ENCODE results near the gene NSMCE4A. TPM values are rescaled to one million over a fixed set of nuclear protein-coding genes. Genes with fewer than 3 reads are reported as not detected.

Gene NSMCE4A
- total and polyA plus RNA-seq, 11 donors: 19.8 to 33.6 (median 25.8) TPM

DNA sequence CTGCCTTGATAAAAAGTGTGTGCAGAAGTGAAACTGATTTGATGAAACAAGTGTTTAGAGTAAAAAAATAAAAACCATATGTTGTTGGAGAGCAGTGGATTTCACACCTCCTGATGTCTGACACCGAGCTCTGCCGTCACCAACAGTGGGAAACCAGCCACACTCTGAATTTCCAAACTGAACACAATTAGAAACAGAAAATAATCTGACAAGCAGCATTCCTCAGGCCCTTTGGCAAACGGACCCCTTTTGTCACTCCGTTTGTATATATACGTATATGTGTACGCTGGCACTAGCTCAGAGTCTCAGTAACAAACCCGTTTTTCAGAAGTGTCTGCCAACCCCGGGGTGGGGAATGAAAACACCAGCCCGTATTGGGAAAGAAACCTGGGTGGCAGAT lies 46.4 kb upstream of the NSMCE4A start:
- Histone ChIP-seq H3K36me3 (peaks cover 0 to 25% (median 0%) of the 10 kb centered on the region in 9 donors), H3K4me3 (no peak overlapping the region), H3K9me3 (no peaks in the 10 kb centered on the region), H3K4me1 (peaks cover 0 to 37% (median 7%) of the 10 kb centered on the region in 12 donors), H3K27me3 (peaks cover 0 to 10% (median 0%) of the 10 kb centered on the region in 9 donors), H3K27ac (peak overlapping the region in 11 of 12 donors; percentile 17 to 87 (median 53))
- whole genome bisulfite sequencing, 4 donors: 28 to 39% (median 33%) methylated on average over 9 of the region's 9 CpGs
- ATAC-seq (peak; percentile 19 to 49 (median 40)), DNase-seq (no peak)
- TF ChIP-seq, protein P1, sequence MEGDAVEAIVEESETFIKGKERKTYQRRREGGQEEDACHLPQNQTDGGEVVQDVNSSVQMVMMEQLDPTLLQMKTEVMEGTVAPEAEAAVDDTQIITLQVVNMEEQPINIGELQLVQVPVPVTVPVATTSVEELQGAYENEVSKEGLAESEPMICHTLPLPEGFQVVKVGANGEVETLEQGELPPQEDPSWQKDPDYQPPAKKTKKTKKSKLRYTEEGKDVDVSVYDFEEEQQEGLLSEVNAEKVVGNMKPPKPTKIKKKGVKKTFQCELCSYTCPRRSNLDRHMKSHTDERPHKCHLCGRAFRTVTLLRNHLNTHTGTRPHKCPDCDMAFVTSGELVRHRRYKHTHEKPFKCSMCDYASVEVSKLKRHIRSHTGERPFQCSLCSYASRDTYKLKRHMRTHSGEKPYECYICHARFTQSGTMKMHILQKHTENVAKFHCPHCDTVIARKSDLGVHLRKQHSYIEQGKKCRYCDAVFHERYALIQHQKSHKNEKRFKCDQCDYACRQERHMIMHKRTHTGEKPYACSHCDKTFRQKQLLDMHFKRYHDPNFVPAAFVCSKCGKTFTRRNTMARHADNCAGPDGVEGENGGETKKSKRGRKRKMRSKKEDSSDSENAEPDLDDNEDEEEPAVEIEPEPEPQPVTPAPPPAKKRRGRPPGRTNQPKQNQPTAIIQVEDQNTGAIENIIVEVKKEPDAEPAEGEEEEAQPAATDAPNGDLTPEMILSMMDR (IDR thresholded peaks at IDR 0.05): no peak
- TF ChIP-seq POLR2A (IDR thresholded peaks at IDR 0.05): no peak
- intact Hi-C loops (cut with DNase I): no loop called here

DNA sequence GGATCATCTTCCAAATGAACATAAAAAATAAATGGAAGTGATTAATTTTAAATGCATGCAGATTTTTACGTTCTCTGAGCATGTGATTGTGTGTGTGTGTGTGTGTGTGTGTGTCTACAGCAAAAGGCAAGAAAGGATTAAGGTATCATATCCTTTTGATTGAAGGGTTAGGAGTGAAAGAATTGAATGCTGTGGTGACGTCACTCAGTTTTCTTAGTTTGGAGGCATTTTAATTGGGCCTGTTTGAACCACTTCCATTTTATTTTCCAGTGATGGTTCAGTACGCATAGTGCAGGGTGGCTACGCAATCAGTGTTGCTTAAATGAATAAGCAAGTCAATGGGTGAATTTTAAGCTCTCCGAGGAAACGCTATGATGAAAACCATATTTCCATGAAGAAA lies 45.2 kb upstream of the NSMCE4A start:
- Histone ChIP-seq H3K4me3 (peak overlapping the region in 1 of 12 donors; percentile 12), H3K36me3 (peaks cover 0 to 25% (median 0%) of the 10 kb centered on the region in 9 donors), H3K27me3 (peaks cover 0 to 10% (median 0%) of the 10 kb centered on the region in 9 donors), H3K27ac (peak overlapping the region in 8 of 12 donors; percentile 31 to 87 (median 68)), H3K4me1 (peaks cover 0 to 41% (median 7%) of the 10 kb centered on the region in 12 donors), H3K9me3 (no peaks in the 10 kb centered on the region)
- 83 to 92% (median 86%) methylated on average over 6 of the region's 6 CpGs for WGBS, 4 donors
- intact Hi-C loops (cut with DNase I): no loop called here
- no peak for TF ChIP-seq POLR2A (IDR thresholded peaks at IDR 0.05)
- TF ChIP-seq, protein P1 (IDR thresholded peaks at IDR 0.05): no peak
- ATAC-seq: no peak
- DNase-seq: no peak

DNA sequence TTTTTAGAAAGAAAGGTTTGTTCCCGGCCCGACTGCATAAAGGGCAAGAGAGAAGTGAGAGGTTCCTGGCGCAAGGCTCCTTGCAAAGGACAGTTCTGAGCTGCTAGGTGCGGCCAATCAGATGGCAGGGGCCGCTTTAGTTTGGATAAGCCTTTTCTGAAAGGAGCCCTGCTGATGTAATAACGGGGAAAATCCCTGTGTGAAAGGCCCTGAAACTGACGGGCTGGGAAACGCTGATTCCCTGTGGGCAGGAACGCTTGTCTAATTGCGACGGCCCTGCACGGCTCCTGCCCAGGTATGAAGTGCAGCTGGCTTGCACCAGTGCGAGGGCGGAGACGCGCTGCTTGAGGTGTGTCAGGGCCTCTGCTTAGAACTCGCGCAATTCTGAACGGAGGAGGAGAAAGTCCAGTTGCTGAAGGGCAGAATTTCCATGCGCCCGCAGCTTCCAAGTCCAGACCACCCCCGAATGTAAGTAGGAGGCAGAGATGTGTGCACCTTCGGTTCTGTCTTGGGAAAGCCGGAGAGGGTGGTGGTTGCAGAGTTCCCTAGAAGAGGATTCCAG lies 44.5 kb upstream of the NSMCE4A start:
- no peaks in the 10 kb centered on the region for H3K9me3 ChIP-seq
- TF ChIP-seq, protein P1 (IDR thresholded peaks at IDR 0.05): no peak
- TF ChIP-seq POLR2A (IDR thresholded peaks at IDR 0.05): no peak
- H3K4me1 ChIP-seq: peaks cover 0 to 48% (median 7%) of the 10 kb centered on the region in 12 donors
- intact Hi-C loops (cut with DNase I): no loop called here
- DNase-seq: peak in 1 of 5 donors; percentile 67
- H3K36me3 ChIP-seq: peaks cover 0 to 21% (median 0%) of the 10 kb centered on the region in 9 donors
- peak overlapping the region; percentile 6 to 87 (median 64) for H3K27ac ChIP-seq
- 40 to 59% (median 47%) methylated on average over 22 to 24 of the region's 24 CpGs for WGBS, 4 donors
- ATAC-seq: peak in 3 of 4 donors; percentile 27 to 58 (median 56)
- H3K4me3 ChIP-seq: peak overlapping the region in 5 of 12 donors; percentile 5 to 25 (median 13)
- H3K27me3 ChIP-seq: peaks cover 0 to 10% (median 0%) of the 10 kb centered on the region in 9 donors

DNA sequence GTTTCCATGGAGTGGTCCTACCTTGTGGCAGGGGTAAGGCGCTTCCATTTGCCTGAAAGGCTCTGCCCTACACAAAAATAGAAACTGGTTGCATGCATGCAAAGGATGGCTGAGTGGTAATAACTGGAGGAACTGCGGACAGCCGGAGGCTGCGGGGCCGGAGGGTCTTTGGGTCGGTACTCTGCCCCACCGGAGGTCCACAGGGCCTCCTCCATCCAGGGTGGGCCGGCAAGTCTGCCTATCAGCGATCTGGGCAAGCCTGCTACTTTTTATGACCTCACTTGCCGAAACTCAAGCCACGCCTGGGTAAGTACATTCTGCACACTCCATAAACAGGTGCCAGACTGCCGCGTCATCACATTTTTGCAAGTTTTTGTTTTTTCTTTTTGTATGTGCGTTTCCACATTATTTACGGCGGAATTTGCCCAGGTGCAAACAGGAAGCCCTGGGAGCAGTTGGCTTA lies 44.0 kb upstream of the NSMCE4A start:
- 54 to 67% (median 61%) methylated on average over 16 of the region's 16 CpGs for WGBS, 4 donors
- intact Hi-C loops (cut with DNase I): no loop called here
- DNase-seq (no peak), ATAC-seq (peak; percentile 16 to 53 (median 49))
- H3K4me1 ChIP-seq: peaks cover 0 to 52% (median 8%) of the 10 kb centered on the region in 12 donors
- H3K36me3 ChIP-seq: peaks cover 0 to 16% (median 0%) of the 10 kb centered on the region in 9 donors
- TF ChIP-seq, protein P1 (IDR thresholded peaks at IDR 0.05): no peak
- TF ChIP-seq POLR2A (IDR thresholded peaks at IDR 0.05): no peak
- peaks cover 0 to 10% (median 0%) of the 10 kb centered on the region in 9 donors for H3K27me3 ChIP-seq
- peak overlapping the region in 11 of 12 donors; percentile 6 to 87 (median 65) for H3K27ac ChIP-seq
- H3K9me3 ChIP-seq: no peaks in the 10 kb centered on the region
- H3K4me3 ChIP-seq: peak overlapping the region in 7 of 12 donors; percentile 2 to 25 (median 12)

Measured in heart left ventricle (tissue), 16 donors.